DOHH2 (cell line): ENCODE data around the gene DLG1.

Source experiments
- CTCF ChIP-seq: fragments of 200-600 bp; sonication (generic); IDR thresholded peaks from one replicate; pipeline ENCODE4 v1.5.1; 2014; ENCODE audit warnings: antibody characterized with exemption, mild to moderate bottlenecking, low read depth, low read length; ENCODE audit not compliant: poor library complexity, severe bottlenecking
- EZH2phosphoT487 ChIP-seq: fragments of 200-600 bp; sonication (generic); IDR thresholded peaks from 2 replicates; pipeline ENCODE4 v1.6.1; 2017; ENCODE audit warnings: borderline replicate concordance, mild to moderate bottlenecking, antibody characterized with exemption, low read length, moderate library complexity, mixed read lengths

- TF ChIP-seq CTCF (no peak), EZH2phosphoT487 (no peak)
These were observed 86.1 kb downstream of the DLG1 start for GRCh38 chr3:197212290-197212689.
